Gastrocnemius medialis (tissue), 4 donors: ENCODE data around the gene FOXA2. TPM values are rescaled to one million over a fixed set of nuclear protein-coding genes. Genes with fewer than 3 reads are reported as not detected.

Source experiments
- ATAC-seq, 2 donors: fragments of 150-250 bp; one replicate each; pipeline ENCODE4 v1.9.1; 2016
- DNase-seq, 2 donors: peaks; one replicate each; pipeline ENCODE4 v3.0.0-alpha.2; 2019
- H3K27ac ChIP-seq, 4 donors: fragments of 200-600 bp; sonication (generic); 1 replicate in 1 of 4; 2 replicates in 3 of 4; pipeline ENCODE4 v1.5.1; 2016 to 2018; ENCODE audit warnings: mild to moderate bottlenecking in 2 of 4, moderate library complexity in 1 of 4
- H3K27me3 ChIP-seq, 3 donors: fragments of 200-600 bp; sonication (generic) in 2 of 3; 1 replicate in 1 of 3; 2 replicates in 2 of 3; pipeline versions ENCODE4 v1.5.1 to v1.6.0; 2016 to 2019; ENCODE audit warnings: mild to moderate bottlenecking in 1 of 3, moderate library complexity in 1 of 3
- H3K36me3 ChIP-seq, 2 donors: fragments of 200-600 bp; sonication (generic) in 1 of 2; one replicate each; pipeline ENCODE4 v1.5.1; 2017 to 2018
- H3K4me1 ChIP-seq, 2 donors: fragments of 200-600 bp; sonication (generic) in 1 of 2; one replicate each; pipeline ENCODE4 v1.5.1; 2016 to 2017; ENCODE audit warnings: mild to moderate bottlenecking in 2 of 2
- H3K4me3 ChIP-seq, 4 donors: fragments of 200-600 bp; sonication (generic) in 3 of 4; 1 replicate in 1 of 4; 2 replicates in 3 of 4; pipeline ENCODE4 v1.5.1; 2016 to 2019; ENCODE audit warnings: mild to moderate bottlenecking in 2 of 4
- H3K9me3 ChIP-seq, 3 donors: fragments of 200-600 bp; sonication (generic) in 2 of 3; 1 replicate in 1 of 3; 2 replicates in 2 of 3; pipeline ENCODE4 v1.5.1; 2016 to 2019
- POLR2A ChIP-seq, 2 donors: fragments of 450-650 bp; IDR thresholded peaks; one replicate each; pipeline ENCODE4 v1.6.1; 2017; ENCODE audit warnings: antibody characterized with exemption in 2 of 2, mild to moderate bottlenecking in 2 of 2, moderate library complexity in 2 of 2
- in situ Hi-C, 4 donors: fragments of 200-750 bp; cut with MboI; loops; one replicate each; pipeline versions ENCODE4 v1.15.0 to v1.8.0; 2017; ENCODE audit warnings: low sequenced_read_pairs in 4 of 4
- intact Hi-C: fragments of 100-400 bp; cut with DNase I; formaldehyde crosslinking; loops from one replicate; pipeline ENCODE4 v1.15.1; 2023; ENCODE audit warnings: low total_unique reads
- total RNA-seq, 4 donors: library from RNA; depleted of rRNA; stranded (reverse); fragments of >200 nt; gene quantifications; one replicate each; pipeline versions ENCODE4 v1.1.0 to v1.2.3, GENCODE V29; 2016
- TF ChIP-seq, protein P1 (sequence below), 5 experiments: fragments of 450-650 bp in 3 of 5; fragments of 200-600 bp in 2 of 5; sonication (generic) in 2 of 5; IDR thresholded peaks in 4 of 5; conservative IDR thresholded peaks in 1 of 5; 1 replicate in 4 of 5; 2 replicates in 1 of 5; pipeline ENCODE4 v1.5.1; 2016 to 2019; ENCODE audit warnings: antibody characterized with exemption in 5 of 5, mild to moderate bottlenecking in 3 of 5, moderate library complexity in 3 of 5

FOXA2 gene
- total RNA-seq, 4 donors from 2014 or later, result 0.42 to 0.72 TPM; not detected in 2

DNA sequence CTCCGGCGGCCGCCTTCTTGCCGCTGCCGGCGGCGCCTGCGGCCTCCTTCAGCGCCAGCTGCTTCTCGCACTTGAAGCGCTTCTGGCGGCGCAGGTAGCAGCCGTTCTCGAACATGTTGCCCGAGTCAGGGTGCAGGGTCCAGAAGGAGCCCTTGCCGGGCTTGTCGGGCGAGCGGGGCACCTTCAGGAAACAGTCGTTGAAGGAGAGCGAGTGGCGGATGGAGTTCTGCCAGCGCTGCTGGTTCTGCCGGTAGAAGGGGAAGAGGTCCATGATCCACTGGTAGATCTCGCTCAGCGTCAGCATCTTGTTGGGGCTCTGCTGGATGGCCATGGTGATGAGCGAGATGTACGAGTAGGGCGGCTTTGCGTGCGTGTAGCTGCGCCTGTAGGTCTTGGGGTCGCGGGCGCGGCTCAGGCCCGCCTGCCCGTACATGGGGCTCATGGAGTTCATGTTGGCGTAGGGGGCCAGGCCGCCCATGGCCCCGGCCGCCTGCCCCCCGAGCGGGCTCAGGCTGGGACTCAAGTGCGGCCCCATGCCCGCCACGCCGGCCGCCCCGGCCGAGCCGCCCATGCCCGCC, 1.9 kb downstream of the FOXA2 start:
- peaks cover 5 to 24% of the 10 kb centered on the region in 2 donors for H3K4me1 ChIP-seq
- intact Hi-C loops, result no loop called here
- no peak for ATAC-seq

DNA sequence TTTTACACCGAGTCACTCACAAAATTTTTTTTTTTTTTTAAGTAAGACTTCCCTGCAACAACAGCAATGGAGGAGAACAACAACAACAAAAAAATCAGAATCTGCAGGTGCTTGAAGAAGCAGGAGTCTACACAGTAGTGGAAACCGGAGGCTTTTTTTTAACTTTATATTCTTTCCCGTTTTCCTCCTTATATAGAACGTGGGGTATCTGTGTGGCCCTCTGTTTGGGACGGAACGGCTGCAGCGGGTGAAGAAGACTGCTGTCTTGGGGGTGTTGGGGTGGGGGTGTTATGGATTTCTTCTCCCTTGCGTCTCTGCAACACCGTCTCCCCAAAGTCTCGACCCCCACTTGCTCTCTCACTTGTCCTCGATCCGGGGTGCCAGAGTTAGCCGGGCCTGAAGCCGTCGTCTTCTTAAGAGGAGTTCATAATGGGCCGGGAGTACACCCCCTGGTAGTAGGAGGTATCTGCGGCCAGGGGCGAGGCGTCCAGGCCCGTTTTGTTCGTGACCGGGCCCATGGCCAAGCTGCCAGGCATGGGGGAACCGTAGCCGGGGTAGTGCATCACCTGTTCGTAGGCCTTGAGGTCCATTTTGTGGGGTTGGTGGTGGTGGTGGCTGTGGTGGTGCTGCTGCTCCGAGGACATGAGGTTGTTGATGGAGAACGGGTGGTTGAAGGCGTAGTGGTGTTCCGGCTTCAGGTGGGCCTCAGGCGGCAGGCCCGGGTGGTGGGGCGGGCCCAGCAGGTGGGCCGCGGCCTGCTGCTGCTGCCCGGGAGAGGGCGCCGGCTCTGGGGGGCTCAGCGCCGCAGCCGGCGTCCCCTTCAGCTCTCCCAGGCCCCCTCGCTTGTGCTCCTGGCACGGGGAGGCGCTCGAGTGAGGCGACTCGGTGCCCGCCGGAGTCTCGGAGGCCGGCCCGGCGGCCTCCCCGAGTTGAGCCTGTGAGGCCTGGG, 2.7 kb downstream of the FOXA2 start:
- Histone ChIP-seq H3K27me3 (peaks cover 92 to 95% (median 95%) of the 10 kb centered on the region in 3 donors), H3K4me1 (peaks cover 5 to 24% of the 10 kb centered on the region in 2 donors), H3K36me3 (no peaks in the 10 kb centered on the region), H3K4me3 (no peak overlapping the region), H3K27ac (no peak overlapping the region), H3K9me3 (no peaks in the 10 kb centered on the region)
- no peak for TF ChIP-seq POLR2A (IDR thresholded peaks at IDR 0.05)
- TF ChIP-seq, protein P1, sequence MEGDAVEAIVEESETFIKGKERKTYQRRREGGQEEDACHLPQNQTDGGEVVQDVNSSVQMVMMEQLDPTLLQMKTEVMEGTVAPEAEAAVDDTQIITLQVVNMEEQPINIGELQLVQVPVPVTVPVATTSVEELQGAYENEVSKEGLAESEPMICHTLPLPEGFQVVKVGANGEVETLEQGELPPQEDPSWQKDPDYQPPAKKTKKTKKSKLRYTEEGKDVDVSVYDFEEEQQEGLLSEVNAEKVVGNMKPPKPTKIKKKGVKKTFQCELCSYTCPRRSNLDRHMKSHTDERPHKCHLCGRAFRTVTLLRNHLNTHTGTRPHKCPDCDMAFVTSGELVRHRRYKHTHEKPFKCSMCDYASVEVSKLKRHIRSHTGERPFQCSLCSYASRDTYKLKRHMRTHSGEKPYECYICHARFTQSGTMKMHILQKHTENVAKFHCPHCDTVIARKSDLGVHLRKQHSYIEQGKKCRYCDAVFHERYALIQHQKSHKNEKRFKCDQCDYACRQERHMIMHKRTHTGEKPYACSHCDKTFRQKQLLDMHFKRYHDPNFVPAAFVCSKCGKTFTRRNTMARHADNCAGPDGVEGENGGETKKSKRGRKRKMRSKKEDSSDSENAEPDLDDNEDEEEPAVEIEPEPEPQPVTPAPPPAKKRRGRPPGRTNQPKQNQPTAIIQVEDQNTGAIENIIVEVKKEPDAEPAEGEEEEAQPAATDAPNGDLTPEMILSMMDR (IDR thresholded peaks at IDR 0.05 in 4 of 5, conservative IDR thresholded peaks at IDR 0.05 in 1 of 5), result no peak
- ATAC-seq, result no peak
- in situ Hi-C loops, result loop anchor here (10.0 to 25.0 kb wide), 2 partner anchors 244 to 247 kb away; no protein-coding TSS in a partner anchor
- intact Hi-C loops, result no loop called here
- no peak for DNase-seq

More for the DNA sequence above, 1.9 kb downstream of the FOXA2 start:
- no peak for DNase-seq
- Histone ChIP-seq H3K9me3 (no peaks in the 10 kb centered on the region), H3K27me3 (peaks cover 92 to 95% (median 95%) of the 10 kb centered on the region in 3 donors), H3K4me3 (peak overlapping the region in 2 of 4 donors; percentile 29 to 42), H3K36me3 (no peaks in the 10 kb centered on the region), H3K27ac (no peak overlapping the region)
- in situ Hi-C loops, result loop anchor here (10.0 to 25.0 kb wide), 2 partner anchors 245 to 248 kb away; no protein-coding TSS in a partner anchor
- no peak for TF ChIP-seq POLR2A (IDR thresholded peaks at IDR 0.05)
- TF ChIP-seq, protein P1 (IDR thresholded peaks at IDR 0.05 in 4 of 5, conservative IDR thresholded peaks at IDR 0.05 in 1 of 5), result no peak

DNA sequence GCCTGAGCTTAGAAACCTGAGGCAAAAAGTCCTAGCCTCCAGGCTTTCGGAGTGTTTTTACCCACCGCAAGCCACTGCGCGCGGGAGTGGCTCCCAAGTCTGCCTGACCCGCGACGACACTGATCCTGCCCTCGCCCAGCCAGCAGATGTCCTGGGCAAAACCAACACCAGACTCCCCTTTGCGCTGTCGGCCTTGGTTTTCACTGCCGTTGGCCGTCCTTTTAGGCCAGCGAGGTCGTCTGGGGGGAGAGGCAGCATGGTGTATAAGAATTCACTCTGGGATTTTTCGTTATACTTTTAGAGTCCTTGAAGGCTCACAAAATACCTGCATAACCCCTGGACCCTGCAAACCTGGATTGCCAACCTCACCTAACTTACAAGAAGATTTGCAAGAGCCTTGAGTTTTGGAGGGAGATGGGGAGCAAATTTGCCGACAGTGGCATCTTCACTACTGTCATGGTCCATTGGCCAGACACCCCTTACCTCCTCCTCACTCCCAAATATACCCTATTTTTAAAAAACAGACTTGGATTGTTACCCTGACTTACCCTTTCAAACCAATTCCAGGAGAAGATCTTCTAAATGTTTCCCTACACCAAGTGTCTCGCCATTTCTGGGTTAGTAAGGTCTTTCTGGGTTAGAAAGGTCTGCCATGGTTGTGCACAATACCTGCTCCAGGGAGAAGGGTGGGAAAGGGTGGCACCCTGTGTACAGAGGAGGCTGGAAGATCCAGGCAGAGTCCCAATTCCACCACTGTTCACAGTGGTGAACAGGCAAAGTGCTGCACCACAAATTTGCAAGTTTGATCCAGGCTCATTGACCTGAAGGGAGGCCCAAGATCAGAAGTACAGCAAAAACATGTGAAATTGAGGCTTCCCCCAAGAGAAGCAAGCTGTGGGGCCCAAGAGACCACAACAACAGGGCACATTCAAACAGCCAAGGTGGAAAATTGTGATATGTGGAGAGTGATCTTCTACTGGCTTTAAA, 4.4 kb downstream of the FOXA2 start:
- ATAC-seq (no peak), DNase-seq (no peak)
- H3K9me3 ChIP-seq, result no peaks in the 10 kb centered on the region
- peaks cover 89 to 94% (median 92%) of the 10 kb centered on the region in 3 donors for H3K27me3 ChIP-seq
- H3K36me3 ChIP-seq, result no peaks in the 10 kb centered on the region
- intact Hi-C loops, result no loop called here
- no peak overlapping the region for H3K4me3 ChIP-seq
- in situ Hi-C loops, result loop anchor here (10.0 to 25.0 kb wide), 2 partner anchors 243 to 245 kb away; no protein-coding TSS in a partner anchor
- H3K4me1 ChIP-seq, result peaks cover 5 to 24% of the 10 kb centered on the region in 2 donors
- no peak overlapping the region for H3K27ac ChIP-seq
- TF ChIP-seq, protein P1 (IDR thresholded peaks at IDR 0.05 in 4 of 5, conservative IDR thresholded peaks at IDR 0.05 in 1 of 5), result no peak
- no peak for TF ChIP-seq POLR2A (IDR thresholded peaks at IDR 0.05)

DNA sequence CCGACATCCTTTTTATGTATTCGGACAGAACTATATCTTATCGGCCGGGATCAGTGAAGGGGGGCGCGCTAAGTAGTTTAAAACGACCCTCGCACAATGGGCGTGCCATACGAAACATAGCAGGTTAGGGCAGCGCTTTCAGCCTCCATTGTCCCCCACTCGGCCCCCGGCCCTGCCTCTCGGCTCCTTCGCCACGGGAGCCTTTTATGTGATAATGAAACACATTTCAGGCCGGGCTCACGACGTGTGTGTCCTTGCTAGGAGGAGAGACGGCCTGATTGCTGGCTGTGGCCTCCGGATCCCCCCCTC, 5.3 kb downstream of the FOXA2 start:
- in situ Hi-C loops (loop anchor here in 3 of 4 donors (25.0 kb wide), 1 partner anchor 242 kb away; no protein-coding TSS in a partner anchor), intact Hi-C loops (no loop called here)
- H3K36me3 ChIP-seq, result no peaks in the 10 kb centered on the region
- peak overlapping the region in 3 of 4 donors; percentile 7 to 43 (median 18) for H3K4me3 ChIP-seq
- TF ChIP-seq, protein P1 (IDR thresholded peaks at IDR 0.05 in 4 of 5, conservative IDR thresholded peaks at IDR 0.05 in 1 of 5), result no peak
- TF ChIP-seq POLR2A (IDR thresholded peaks at IDR 0.05), result no peak
- DNase-seq (no peak), ATAC-seq (no peak)
- no peaks in the 10 kb centered on the region for H3K9me3 ChIP-seq
- peaks cover 5 to 24% of the 10 kb centered on the region in 2 donors for H3K4me1 ChIP-seq
- H3K27ac ChIP-seq, result no peak overlapping the region
- H3K27me3 ChIP-seq, result peaks cover 87 to 96% (median 96%) of the 10 kb centered on the region in 3 donors
